MM.1S (cell line): Measurements from ENCODE around the gene PPARD.

Experiments used
- DNase-seq: peaks from one replicate; pipeline ENCODE4 v3.0.0-alpha.2; 2015
- H2AFZ ChIP-seq: fragments of 300-600 bp; sonication (generic); 2 replicates; pipeline ENCODE4 v1.6.0; 2016; ENCODE audit warnings: antibody characterized with exemption, low read length
- H3F3A ChIP-seq: fragments of 300-600 bp; sonication (generic); 2 replicates; pipeline ENCODE4 v1.6.1; 2016; ENCODE audit warnings: mild to moderate bottlenecking, antibody characterized with exemption, low read length, moderate library complexity, mixed read lengths; ENCODE audit not compliant: insufficient read depth
- H3K27ac ChIP-seq: fragments of 300-600 bp; sonication (generic); 2 replicates; pipeline ENCODE4 v1.5.1; 2016; ENCODE audit warnings: mild to moderate bottlenecking, low read length
- H3K27me3 ChIP-seq: fragments of 300-600 bp; sonication (generic); replicated peaks from 2 replicates; pipeline ENCODE4 v1.6.0; 2016; ENCODE audit warnings: low read length; ENCODE audit not compliant: insufficient read depth
- H3K36me3 ChIP-seq: fragments of 300-600 bp; sonication (generic); replicated peaks from 2 replicates; pipeline ENCODE4 v1.6.1; 2016; ENCODE audit warnings: mild to moderate bottlenecking, low read length, mixed read lengths; ENCODE audit not compliant: insufficient read depth
- H3K4me1 ChIP-seq: fragments of 300-600 bp; sonication (generic); 2 replicates; pipeline ENCODE4 v1.6.1; 2016; ENCODE audit warnings: low read length, mixed read lengths
- H3K4me2 ChIP-seq: fragments of 300-600 bp; sonication (generic); 2 replicates; pipeline ENCODE4 v1.6.0; 2016; ENCODE audit warnings: low read depth, low read length
- H3K4me3 ChIP-seq: fragments of 300-600 bp; sonication (generic); 2 replicates; pipeline ENCODE4 v1.5.1; 2016; ENCODE audit warnings: low read length, mixed read lengths
- H3K79me2 ChIP-seq: fragments of 300-600 bp; sonication (generic); 2 replicates; pipeline ENCODE4 v1.6.1; 2016; ENCODE audit warnings: mixed run types, low read length, mixed read lengths
- H3K9ac ChIP-seq: fragments of 300-600 bp; sonication (generic); 2 replicates; pipeline ENCODE4 v1.6.1; 2016; ENCODE audit warnings: low read length, mixed read lengths
- H3K9me2 ChIP-seq: fragments of 300-600 bp; sonication (generic); replicated peaks from 2 replicates; pipeline ENCODE4 v1.6.1; 2016; ENCODE audit warnings: mild to moderate bottlenecking, low read length, mixed read lengths; ENCODE audit not compliant: insufficient read depth
- H3K9me3 ChIP-seq: fragments of 300-600 bp; sonication (generic); replicated peaks from 2 replicates; pipeline ENCODE4 v1.6.1; 2016; ENCODE audit warnings: mild to moderate bottlenecking, low read length, mixed read lengths; ENCODE audit not compliant: insufficient read depth
- H4K20me1 ChIP-seq: fragments of 300-600 bp; sonication (generic); 2 replicates; pipeline ENCODE4 v1.6.1; 2016; ENCODE audit warnings: mild to moderate bottlenecking, low read length, moderate library complexity, mixed read lengths; ENCODE audit not compliant: insufficient read depth
- EZH2 ChIP-seq: fragments of 300-600 bp; sonication (generic); optimal IDR thresholded peaks from 2 replicates; pipeline ENCODE3; 2017; ENCODE audit warnings: low read depth, mild to moderate bottlenecking, antibody characterized with exemption, low read length, mixed read lengths
- EZH2phosphoT487 ChIP-seq: fragments of 300-600 bp; sonication (generic); IDR thresholded peaks from 2 replicates; pipeline ENCODE4 v1.6.1; 2018; ENCODE audit warnings: antibody characterized with exemption, low read length
- TF ChIP-seq, protein P1 (sequence below): fragments of 300-600 bp; sonication (generic); IDR thresholded peaks from 2 replicates; pipeline ENCODE4 v1.5.1; 2016; ENCODE audit warnings: antibody characterized with exemption, low read length, mixed read lengths

PPARD gene

DNA sequence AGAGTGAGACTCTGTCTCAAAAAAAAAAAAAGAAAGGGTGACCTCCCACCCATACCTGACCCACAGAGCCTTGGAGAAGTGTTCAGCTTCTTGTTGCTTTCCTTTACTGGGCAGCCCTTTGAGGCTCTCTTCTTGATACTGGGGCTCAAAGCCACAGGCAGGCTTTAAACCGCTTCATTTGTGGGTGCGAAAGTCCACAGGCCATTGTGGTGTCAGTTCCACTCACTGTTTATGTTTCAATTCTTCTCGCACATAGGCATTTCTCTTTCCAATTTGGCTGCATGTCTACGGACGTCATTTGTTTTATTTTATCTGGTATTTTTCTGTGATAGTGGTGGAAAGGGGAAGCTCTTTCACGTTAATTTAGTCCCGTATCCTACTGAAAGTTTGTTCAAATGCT is 34.6 kb downstream of the PPARD start:
- H3K4me1 ChIP-seq = no peaks in the 10 kb centered on the region

DNA sequence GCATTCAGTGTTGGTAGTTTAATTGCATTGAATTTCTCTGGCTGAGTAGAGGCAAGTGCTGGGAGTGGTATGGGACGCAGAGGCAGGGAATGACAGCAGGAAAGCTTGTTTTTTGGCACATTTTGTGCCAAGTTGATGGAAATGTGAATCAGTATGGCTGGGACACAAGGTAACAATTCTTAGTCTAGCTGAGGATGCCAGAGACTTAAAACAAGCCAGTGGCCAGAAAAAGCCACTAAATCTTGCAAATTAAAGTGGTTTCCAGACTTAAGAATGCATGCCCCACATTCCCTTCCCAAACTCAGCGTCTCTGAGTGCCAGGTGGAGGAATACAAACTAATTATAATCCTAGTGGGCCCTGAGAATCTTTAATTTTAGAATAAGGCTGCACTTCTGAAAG is 35.9 kb downstream of the PPARD start:
- no peak overlapping the region for H3K9ac ChIP-seq
- H3K79me2 ChIP-seq = no peaks in the 10 kb centered on the region
- TF ChIP-seq, protein P1, sequence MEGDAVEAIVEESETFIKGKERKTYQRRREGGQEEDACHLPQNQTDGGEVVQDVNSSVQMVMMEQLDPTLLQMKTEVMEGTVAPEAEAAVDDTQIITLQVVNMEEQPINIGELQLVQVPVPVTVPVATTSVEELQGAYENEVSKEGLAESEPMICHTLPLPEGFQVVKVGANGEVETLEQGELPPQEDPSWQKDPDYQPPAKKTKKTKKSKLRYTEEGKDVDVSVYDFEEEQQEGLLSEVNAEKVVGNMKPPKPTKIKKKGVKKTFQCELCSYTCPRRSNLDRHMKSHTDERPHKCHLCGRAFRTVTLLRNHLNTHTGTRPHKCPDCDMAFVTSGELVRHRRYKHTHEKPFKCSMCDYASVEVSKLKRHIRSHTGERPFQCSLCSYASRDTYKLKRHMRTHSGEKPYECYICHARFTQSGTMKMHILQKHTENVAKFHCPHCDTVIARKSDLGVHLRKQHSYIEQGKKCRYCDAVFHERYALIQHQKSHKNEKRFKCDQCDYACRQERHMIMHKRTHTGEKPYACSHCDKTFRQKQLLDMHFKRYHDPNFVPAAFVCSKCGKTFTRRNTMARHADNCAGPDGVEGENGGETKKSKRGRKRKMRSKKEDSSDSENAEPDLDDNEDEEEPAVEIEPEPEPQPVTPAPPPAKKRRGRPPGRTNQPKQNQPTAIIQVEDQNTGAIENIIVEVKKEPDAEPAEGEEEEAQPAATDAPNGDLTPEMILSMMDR = no peak
- TF ChIP-seq EZH2phosphoT487 (no peak), EZH2 (no peak)
- no peaks in the 10 kb centered on the region for H4K20me1 ChIP-seq
- H3K4me3 ChIP-seq = no peak overlapping the region
- no peaks in the 10 kb centered on the region for H3K4me1 ChIP-seq
- no peak overlapping the region for H3K27ac ChIP-seq
- no peaks in the 10 kb centered on the region for H3K36me3 ChIP-seq
- H3K4me2 ChIP-seq = no peak overlapping the region
- H3K9me3 ChIP-seq = no peaks in the 10 kb centered on the region
- no peak for DNase-seq
- no peaks in the 10 kb centered on the region for H3K27me3 ChIP-seq
- no peaks in the 10 kb centered on the region for H3F3A ChIP-seq
- H2AFZ ChIP-seq = no peak overlapping the region
- H3K9me2 ChIP-seq = no peaks in the 10 kb centered on the region

More for the DNA sequence above, 34.6 kb downstream of the PPARD start:
- Histone ChIP-seq H3K9me2 (no peaks in the 10 kb centered on the region), H3K79me2 (no peaks in the 10 kb centered on the region), H3K4me2 (no peak overlapping the region), H3K4me3 (no peak overlapping the region), H3K27me3 (no peaks in the 10 kb centered on the region), H3K36me3 (no peaks in the 10 kb centered on the region), H3F3A (no peaks in the 10 kb centered on the region), H4K20me1 (no peaks in the 10 kb centered on the region), H3K9ac (no peak overlapping the region), H3K27ac (no peak overlapping the region), H3K9me3 (no peaks in the 10 kb centered on the region), H2AFZ (no peak overlapping the region)
- TF ChIP-seq EZH2 = no peak
- TF ChIP-seq, protein P1 = no peak
- TF ChIP-seq EZH2phosphoT487 = no peak
- no peak for DNase-seq

DNA sequence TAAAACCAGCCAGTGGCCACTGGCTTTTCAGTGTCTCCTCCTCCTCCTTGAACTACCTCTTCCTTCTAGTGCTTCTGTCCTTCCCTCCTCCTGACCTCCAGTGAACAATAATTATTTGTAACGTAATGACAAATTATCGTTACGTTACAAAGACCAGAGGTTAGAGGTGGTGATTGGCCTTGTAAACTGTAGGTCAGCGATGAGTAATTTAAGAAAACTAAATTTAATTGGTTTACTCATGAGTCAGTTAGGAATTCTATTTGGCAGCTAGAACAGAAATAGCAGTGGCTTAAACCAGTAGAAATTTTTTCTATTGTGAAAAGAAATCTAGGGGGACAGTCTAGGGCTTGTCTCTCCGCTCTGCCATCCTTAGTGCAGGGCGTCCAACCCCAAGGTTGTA is 38.8 kb downstream of the PPARD start:
- no peaks in the 10 kb centered on the region for H3K9me2 ChIP-seq
- TF ChIP-seq, protein P1 = no peak
- TF ChIP-seq EZH2 = no peak
- TF ChIP-seq EZH2phosphoT487 = no peak
- no peak for DNase-seq
- no peaks in the 10 kb centered on the region for H4K20me1 ChIP-seq
- no peaks in the 10 kb centered on the region for H3K9me3 ChIP-seq
- no peaks in the 10 kb centered on the region for H3K27me3 ChIP-seq
- no peak overlapping the region for H3K4me2 ChIP-seq
- H3K79me2 ChIP-seq = no peaks in the 10 kb centered on the region
- H3K9ac ChIP-seq = no peak overlapping the region
- H3K27ac ChIP-seq = no peak overlapping the region
- H3K4me1 ChIP-seq = no peaks in the 10 kb centered on the region
- no peak overlapping the region for H2AFZ ChIP-seq
- H3F3A ChIP-seq = no peaks in the 10 kb centered on the region
- H3K4me3 ChIP-seq = no peak overlapping the region
- H3K36me3 ChIP-seq = no peaks in the 10 kb centered on the region
